HG03064 (cell line): ENCODE data around the gene NPIPA2.
"Not testable (repeated sequence)": the region's sequence is repeated elsewhere in the genome, so short reads cannot be mapped to it uniquely, and the experiment has no call there.

Experiments used
- ATAC-seq: cut with Tn5 transposase; IDR thresholded peaks from one replicate; pipeline ENCODE4 v1.9.1; 2021; ENCODE audit warnings: low read depth; ENCODE audit not compliant: unreplicated experiment

NPIPA2 gene

GRCh38 chr16:14742273-14743128, at the start of gene NPIPA2:
TSS of gene NPIPA2 (plus strand) at chr16:14742533. CDS start at chr16:14748066, 5,533 bp downstream.
- peak; percentile 93 for ATAC-seq

- not testable (repeated sequence) for ATAC-seq
Measured at GRCh38 chr16:14694129-14694528, 48.2 kb upstream of the NPIPA2 start, which contains the start of gene PLA2G10. TSS of gene PLA2G10 (minus strand) at chr16:14694308. CDS start at chr16:14694229, 79 bp downstream.

GRCh38 chr16:14701859-14702258, 40.5 kb upstream of the NPIPA2 start:
- ATAC-seq: not testable (repeated sequence)

GRCh38 chr16:14702672-14703071, 39.7 kb upstream of the NPIPA2 start:
- not testable (repeated sequence) for ATAC-seq

- ATAC-seq: peak; percentile 94
Measured at GRCh38 chr16:14703156-14704011, 38.9 kb upstream of the NPIPA2 start, which contains the start of gene NPIPA3. TSS of gene NPIPA3 (plus strand) at chr16:14703411. CDS start at chr16:14708944, 5,533 bp downstream.

- not testable (repeated sequence) for ATAC-seq
Measured at GRCh38 chr16:14733233-14733632, 9.1 kb upstream of the NPIPA2 start.

GRCh38 chr16:14740832-14741385, 1.4 kb upstream of the NPIPA2 start:
- not testable (repeated sequence) for ATAC-seq

GRCh38 chr16:14741794-14742193, 539 bp upstream of the NPIPA2 start:
- not testable (repeated sequence) for ATAC-seq

GRCh38 chr16:14773654-14774053, 31.3 kb downstream of the NPIPA2 start:
- ATAC-seq: not testable (repeated sequence)

GRCh38 chr16:14775624-14776023, 33.3 kb downstream of the NPIPA2 start:
- not testable (repeated sequence) for ATAC-seq

- ATAC-seq: not testable (repeated sequence)
Measured at GRCh38 chr16:14776763-14777162, 34.4 kb downstream of the NPIPA2 start.

- ATAC-seq: not testable (repeated sequence)
Measured at GRCh38 chr16:14779368-14779877, 37.1 kb downstream of the NPIPA2 start.

GRCh38 chr16:14786180-14786579, 43.8 kb downstream of the NPIPA2 start:
- ATAC-seq: not testable (repeated sequence)

GRCh38 chr16:14789577-14789976, 47.2 kb downstream of the NPIPA2 start:
- not testable (repeated sequence) for ATAC-seq

GRCh38 chr16:14790320-14790956, 48.1 kb downstream of the NPIPA2 start:
- not testable (repeated sequence) for ATAC-seq

- not testable (repeated sequence) for ATAC-seq
Measured at GRCh38 chr16:14792914-14793313, 50.6 kb downstream of the NPIPA2 start.

GRCh38 chr16:14797558-14797957, 55.2 kb downstream of the NPIPA2 start:
- ATAC-seq: not testable (repeated sequence)

- not testable (repeated sequence) for ATAC-seq
Measured at GRCh38 chr16:14803577-14803976, 61.2 kb downstream of the NPIPA2 start.

GRCh38 chr16:14807184-14807678, 64.9 kb downstream of the NPIPA2 start:
- not testable (repeated sequence) for ATAC-seq

- ATAC-seq: not testable (repeated sequence)
Measured at GRCh38 chr16:14813890-14814289, 71.6 kb downstream of the NPIPA2 start.
